Activated CD4-positive, alpha-beta T cell treated with anti-CD3 and anti-CD28 coated beads for 36 hours (primary cell): ENCODE measurements around the gene APOM. TPM values are rescaled to one million over a fixed set of nuclear protein-coding genes. Genes with fewer than 3 reads are reported as not detected.

ENCODE experiments used
- ATAC-seq: fragments of 200-7000 bp; cut with Tn5 transposase; one replicate; pipeline ENCODE4 v1.10.0; 2021; ENCODE audit warnings: mild to moderate bottlenecking, moderate library complexity
- CTCF ChIA-PET: fragments of 350-600 bp; sonication (Branson Sonifier 250); formaldehyde crosslinking; loops from one replicate; lab custom pipeline; 2021; ENCODE audit warnings: antibody characterized with exemption; lab: Charles Lee
- POLR2A ChIA-PET: fragments of 350-600 bp; sonication (Branson Sonifier 250); formaldehyde crosslinking; loops from one replicate; lab custom pipeline; 2021; ENCODE audit warnings: antibody characterized with exemption, inconsistent platforms; lab: Charles Lee
- DNase-seq: peaks from one replicate; pipeline ENCODE4 v3.0.0-alpha.2; 2020
- H3K27ac Mint-ChIP-seq: one replicate; pipeline ENCODE4 v1.8.0; 2021; ENCODE audit warnings: mixed read lengths
- H3K27me3 Mint-ChIP-seq: one replicate; pipeline ENCODE4 v1.8.0; 2021; ENCODE audit warnings: mixed read lengths
- H3K36me3 Mint-ChIP-seq: one replicate; pipeline ENCODE4 v1.8.0; 2021; ENCODE audit warnings: low read depth, mixed read lengths
- H3K4me1 Mint-ChIP-seq: one replicate; pipeline ENCODE4 v1.8.0; 2021; ENCODE audit warnings: mixed read lengths
- H3K4me3 Mint-ChIP-seq: one replicate; pipeline ENCODE4 v1.8.0; 2021; ENCODE audit warnings: mild to moderate bottlenecking, moderate library complexity, mixed read lengths
- H3K9me3 Mint-ChIP-seq: one replicate; pipeline ENCODE4 v1.8.0; 2021; ENCODE audit warnings: low read depth, mixed read lengths
- intact Hi-C, 2 experiments: fragments of 100-400 bp; cut with DNase I in 1 of 2; cut with micrococcal nuclease in 1 of 2; formaldehyde crosslinking; loops; one replicate each; pipeline versions ENCODE4 v1.14.2 to v1.15.1; 2022 to 2024; cut with DNase I, micrococcal nuclease
- total RNA-seq, 2 experiments: library from RNA; stranded (reverse); gene quantifications; one replicate each; pipeline ENCODE4 v1.2.3, GENCODE V29; 2021

APOM gene
- total RNA-seq, 2 experiments from 2014 or later = 3.4 to 4.0 TPM

DNA sequence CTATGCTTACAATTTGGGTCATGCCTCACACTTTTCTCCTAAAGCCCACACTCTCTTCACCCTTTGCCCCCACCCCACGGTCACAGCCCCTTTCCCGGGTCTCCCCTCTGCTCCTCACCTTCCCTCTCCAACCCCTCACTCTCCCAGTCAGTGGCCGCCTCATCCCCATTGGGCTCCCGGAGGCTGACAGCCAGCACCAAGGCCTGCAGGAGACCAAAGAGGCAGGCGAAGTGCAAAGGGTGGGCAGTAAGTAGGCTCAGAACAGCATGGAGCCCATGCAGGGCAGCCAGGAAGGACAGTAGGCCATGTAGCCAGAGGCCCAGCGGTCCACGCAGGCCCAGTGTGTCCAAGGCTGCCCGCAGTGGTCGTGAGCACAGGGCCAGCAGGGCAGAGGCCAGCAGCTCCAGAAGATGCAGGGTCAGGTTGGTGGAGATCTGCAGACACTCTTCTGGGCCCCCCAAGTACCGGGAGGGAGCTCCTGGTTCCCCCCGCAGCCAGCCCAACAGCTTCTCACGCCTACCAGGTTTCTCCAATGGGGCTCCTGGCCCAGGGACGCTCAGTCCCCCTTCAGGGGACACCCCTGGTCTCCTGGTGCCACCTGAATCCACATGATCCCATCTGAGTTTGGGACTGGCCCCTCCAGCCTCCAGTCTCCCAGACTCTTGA is 3.4 kb downstream of the APOM start:
- no peak for ATAC-seq
- no peaks in the 10 kb centered on the region for H3K9me3 Mint-ChIP-seq
- no peaks in the 10 kb centered on the region for H3K27me3 Mint-ChIP-seq
- H3K4me3 Mint-ChIP-seq = peak overlapping the region; percentile 88
- ChIA-PET CTCF (interaction anchor here (0.6 kb wide), 1 partner anchor 137 kb away, joined by 3 read pairs; the partner anchor contains the start of gene VARS1), POLR2A (no interaction called here)
- no peak for DNase-seq
- H3K27ac Mint-ChIP-seq = peak overlapping the region; percentile 93
- intact Hi-C loops = no loop called here
- H3K36me3 Mint-ChIP-seq = peaks cover 36% of the 10 kb centered on the region
- peaks cover 61% of the 10 kb centered on the region for H3K4me1 Mint-ChIP-seq

DNA sequence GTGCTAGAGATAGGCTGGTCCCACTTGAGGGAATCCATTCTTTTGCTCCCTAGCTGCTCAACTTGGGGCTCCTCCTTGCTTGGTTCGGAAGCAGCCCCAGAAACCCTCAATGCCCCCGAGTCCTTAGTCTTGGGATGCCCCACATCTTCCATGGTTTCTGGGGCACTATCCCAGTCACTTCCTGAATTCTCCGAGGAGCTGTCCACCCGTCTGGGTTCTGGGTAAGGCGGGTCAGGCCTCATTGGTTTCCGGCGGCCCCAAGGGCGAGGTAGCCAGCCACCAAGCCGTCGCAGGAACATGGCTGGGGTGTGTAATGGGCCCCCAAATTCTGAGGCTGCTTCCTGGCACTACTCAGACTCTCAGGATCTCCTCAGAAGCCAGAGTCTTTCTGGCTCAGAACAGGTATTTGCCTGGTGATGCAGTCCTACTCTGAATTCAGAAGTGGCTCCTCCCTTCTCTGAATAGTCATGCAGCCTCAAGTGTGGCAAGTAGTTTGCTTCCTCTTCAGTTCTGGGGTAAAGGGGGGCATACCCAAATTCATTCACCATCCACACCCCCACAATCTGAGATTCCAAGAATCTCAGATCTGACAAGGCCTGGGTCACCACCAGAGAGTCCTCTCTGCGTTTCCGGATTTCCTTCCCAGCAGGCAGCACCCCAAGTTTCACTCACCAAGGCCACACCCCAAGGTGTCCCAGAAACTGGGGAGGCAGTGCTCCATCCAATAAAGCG is 4.1 kb downstream of the APOM start:
- ChIA-PET POLR2A (interaction anchor here (2.3 kb wide), 1 partner anchor 7 kb away, joined by 12 read pairs; the partner anchor contains the start of gene BAG6), CTCF (interaction anchor here (0.6 to 2.6 kb wide), 4 partner anchors 9 to 171 kb away, joined by 3 to 16 read pairs (median 4); partner anchors contain the start of genes BAG6 and VARS1)
- Mint-ChIP-seq H3K4me3 (peak overlapping the region; percentile 88), H3K4me1 (peaks cover 67% of the 10 kb centered on the region), H3K9me3 (no peaks in the 10 kb centered on the region), H3K27me3 (no peaks in the 10 kb centered on the region), H3K27ac (peak overlapping the region; percentile 93), H3K36me3 (peaks cover 43% of the 10 kb centered on the region)
- ATAC-seq = peak; percentile 61
- DNase-seq = peak; percentile 65
- intact Hi-C loops = loop anchor here (1.0 to 10.0 kb wide), 5 partner anchors 8 to 1545 kb away; partner anchors contain the start of genes BAG6 (in 2 of the 2), HSD17B8 (in 1 of the 2), MICA (in 1 of the 2) and MRPS18B (in 1 of the 2)

DNA sequence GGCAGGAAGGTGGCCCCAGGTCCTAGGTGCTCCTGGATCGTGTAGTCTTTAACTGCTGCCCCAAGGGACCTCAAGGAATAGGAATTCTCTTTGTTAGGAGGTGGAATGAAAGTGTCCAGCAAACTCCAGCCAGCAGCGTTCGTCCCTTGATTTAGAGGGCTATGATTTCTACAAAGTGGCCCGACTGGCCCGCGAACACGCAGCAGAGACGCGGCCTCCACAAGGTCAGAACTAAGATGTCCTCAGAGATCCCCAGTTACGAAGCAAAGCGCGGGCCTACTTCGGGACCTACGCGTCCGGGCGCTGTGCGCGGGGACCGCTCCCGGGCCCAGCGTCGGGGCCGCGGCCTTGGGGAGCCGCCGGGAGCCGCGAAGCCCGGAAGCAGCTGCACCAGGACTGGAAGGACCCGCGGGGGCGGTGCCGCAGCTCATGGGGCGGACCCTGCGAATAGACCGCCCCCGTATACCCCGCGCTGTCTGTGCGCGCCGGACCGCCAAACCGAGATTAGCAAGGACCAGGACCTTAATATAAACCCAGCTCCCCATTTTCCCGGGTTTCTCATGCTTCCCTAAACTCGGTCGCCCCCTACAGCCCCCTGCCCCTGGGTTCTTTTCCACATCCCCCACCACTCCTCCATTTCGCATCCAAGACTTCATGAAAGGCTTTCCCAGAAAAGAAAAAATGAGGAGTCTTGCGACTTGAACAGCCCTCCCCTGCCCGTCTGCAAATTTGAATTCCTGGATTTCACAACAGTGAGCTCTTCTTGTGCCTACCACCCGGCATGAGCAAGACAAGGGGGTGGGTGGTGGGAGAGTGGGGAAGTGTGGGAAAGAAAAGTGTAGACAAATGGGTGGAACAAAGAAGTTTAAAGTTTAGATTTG is 4.9 kb downstream of the APOM start, which contains the start of gene C6orf47:
Gene C6orf47, minus strand, starts transcription at position 398 of the 881 bp plus-strand sequence. CDS start 831 bp downstream, outside the sequence.
- Mint-ChIP-seq H3K4me3 (peak within 1 kb of the TSS; percentile 88), H3K27me3 (no peaks in the 10 kb centered on the region), H3K9me3 (no peaks in the 10 kb centered on the region), H3K27ac (peak within 1 kb of the TSS; percentile 93), H3K36me3 (peaks cover 44% of the 10 kb centered on the region), H3K4me1 (peaks cover 64% of the 10 kb centered on the region)
- POLR2A ChIA-PET = interaction anchor here (0.9 to 2.3 kb wide), 2 partner anchors 8 to 119 kb away, joined by 3 to 12 read pairs; partner anchors contain the start of genes BAG6 and DDX39B
- CTCF ChIA-PET = interaction anchor here (0.6 to 2.6 kb wide), 11 partner anchors 10 to 170 kb away, joined by 3 to 16 read pairs (median 4); partner anchors contain the start of genes ATP6V1G2, BAG6 and MICB
- DNase-seq (peak; percentile 86), ATAC-seq (peak; percentile 48)
- intact Hi-C loops = loop anchor here (1.0 to 10.0 kb wide), 5 partner anchors 8 to 1544 kb away; partner anchors contain the start of genes BAG6 (in 2 of the 2), HSD17B8 (in 1 of the 2), MICA (in 1 of the 2) and MRPS18B (in 1 of the 2)

DNA sequence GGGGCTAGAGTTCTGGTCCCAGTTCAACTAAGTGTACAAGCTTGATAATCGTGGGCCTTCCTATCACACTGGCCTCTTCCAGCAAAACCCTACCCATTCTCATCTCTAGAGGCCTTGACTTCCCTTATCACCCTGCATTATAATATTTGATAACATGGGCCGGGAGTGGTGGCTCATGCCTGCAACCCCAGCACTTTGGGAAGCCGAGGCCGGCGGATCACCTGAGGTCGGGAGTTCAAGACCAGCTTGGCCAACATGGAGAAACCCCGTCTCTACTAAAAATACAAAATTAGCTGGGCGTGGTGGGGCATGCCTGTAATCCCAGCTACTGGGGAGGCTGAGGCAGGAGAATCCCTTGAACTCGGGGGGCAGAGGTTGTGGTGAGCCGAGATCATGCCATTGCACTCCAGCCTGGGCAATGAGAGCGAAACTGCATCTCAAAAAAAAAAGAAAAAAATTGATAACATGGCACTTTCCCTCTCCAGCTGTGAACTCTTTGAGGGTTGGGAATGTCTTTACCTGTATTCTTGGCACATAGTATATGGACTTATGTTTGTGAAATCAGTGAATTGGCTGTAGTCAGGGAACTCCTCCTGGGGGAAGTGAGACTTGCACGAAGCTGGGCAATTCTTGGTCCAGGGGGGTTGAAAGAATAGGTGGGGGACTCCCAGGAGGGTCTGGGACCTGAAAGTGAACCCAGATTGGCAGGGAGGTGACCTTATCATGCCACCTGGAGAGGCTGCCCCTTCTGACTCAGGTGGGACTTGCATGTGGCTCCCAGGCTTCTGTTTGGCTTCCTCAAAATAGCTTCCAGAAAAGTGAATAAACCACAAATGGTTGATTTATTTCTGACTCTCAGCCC is 5.8 kb downstream of the APOM start:
- peaks cover 52% of the 10 kb centered on the region for H3K36me3 Mint-ChIP-seq
- no peaks in the 10 kb centered on the region for H3K9me3 Mint-ChIP-seq
- ATAC-seq (no peak), DNase-seq (no peak)
- H3K27me3 Mint-ChIP-seq = no peaks in the 10 kb centered on the region
- H3K27ac Mint-ChIP-seq = peak overlapping the region; percentile 83
- POLR2A ChIA-PET = interaction anchor here (0.6 to 2.3 kb wide), 4 partner anchors 9 to 517 kb away, joined by 3 to 12 read pairs (median 3); partner anchors contain the start of genes BAG6 and DDX39B
- H3K4me1 Mint-ChIP-seq = peaks cover 70% of the 10 kb centered on the region
- intact Hi-C loops = loop anchor here (2.0 to 10.0 kb wide), 4 partner anchors 41 to 1543 kb away; partner anchors contain the start of genes HSD17B8 (in 1 of the 2), MICA (in 1 of the 2), MRPS18B (in 1 of the 2) and PPP1R10 (in 1 of the 2)
- CTCF ChIA-PET = interaction anchor here (0.6 to 2.6 kb wide), 11 partner anchors 11 to 1395 kb away, joined by 3 to 16 read pairs (median 4); partner anchors contain the start of genes ATP6V1G2, BAG6 and MICB
- H3K4me3 Mint-ChIP-seq = peak overlapping the region; percentile 88

DNA sequence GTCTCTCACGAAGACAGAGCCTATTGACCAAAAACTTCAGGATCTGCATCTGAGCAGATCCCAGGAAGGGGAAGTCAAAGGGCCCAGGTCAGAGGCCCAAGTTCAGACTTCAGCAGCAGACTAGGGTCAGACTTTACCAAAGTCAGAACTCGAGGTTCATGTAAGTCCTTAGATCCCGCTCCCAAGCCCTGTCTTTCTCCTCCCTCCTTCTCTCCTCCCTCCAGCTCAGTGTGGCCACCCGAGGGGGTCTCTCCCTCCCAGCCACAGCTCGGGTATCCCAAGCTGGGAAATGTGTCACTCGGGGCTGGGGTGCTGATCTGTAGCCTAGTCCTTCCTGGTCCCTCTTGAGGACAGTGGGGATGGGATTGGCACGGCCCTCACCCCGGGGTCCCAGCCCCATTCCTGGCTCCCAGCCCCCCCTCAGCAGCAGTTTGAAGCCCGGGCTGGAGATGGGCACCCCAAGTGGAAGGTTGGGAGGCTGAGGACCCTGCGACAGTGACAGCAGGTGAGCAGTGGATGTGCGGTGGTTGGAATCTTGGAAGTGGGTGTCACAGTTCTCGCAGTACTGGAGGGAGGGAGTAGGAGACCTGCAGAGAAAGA is 6.5 kb downstream of the APOM start:
- peaks cover 75% of the 10 kb centered on the region for H3K4me1 Mint-ChIP-seq
- DNase-seq = no peak

DNA sequence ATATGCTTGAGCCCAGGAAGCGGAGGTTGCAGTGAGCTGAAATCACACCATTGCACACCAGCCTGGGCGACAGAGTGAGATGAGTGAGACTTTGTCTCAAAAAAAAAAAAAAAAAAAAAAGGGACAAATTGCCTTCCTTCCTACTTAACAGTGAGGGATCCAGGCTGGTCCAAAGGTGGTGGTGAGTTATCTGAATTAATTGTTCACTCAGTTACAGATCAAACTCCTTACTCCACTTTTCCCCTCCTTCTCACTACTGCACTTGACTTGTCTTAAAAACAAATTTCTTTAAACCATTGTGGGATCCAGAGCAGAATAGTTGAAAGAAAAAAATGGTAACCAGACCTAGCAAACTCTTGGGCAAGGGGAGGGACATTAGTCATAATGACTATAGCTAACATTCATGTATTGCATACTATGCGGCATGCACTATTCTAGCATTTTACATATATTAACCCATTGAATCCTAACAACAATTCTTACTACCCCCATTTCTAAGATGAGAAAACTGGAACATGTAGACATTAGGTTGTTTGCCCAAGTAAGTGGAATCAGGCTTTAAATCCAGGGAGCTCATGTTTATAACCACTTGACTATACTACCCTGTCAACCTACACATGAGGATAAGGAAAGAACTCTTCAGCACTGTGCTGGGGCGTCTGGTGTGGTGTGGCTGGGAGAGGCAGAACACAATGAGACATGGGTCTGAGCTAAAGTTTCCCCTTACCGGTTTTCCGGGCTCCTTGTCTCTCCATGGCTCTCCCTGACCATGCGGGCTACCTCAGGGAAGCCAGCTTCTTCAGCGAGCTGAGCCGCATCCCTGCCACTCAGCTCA is 7.6 kb downstream of the APOM start:
- CTCF ChIA-PET = interaction anchor here (1.5 to 2.6 kb wide), 2 partner anchors 10 to 65 kb away, joined by 5 to 39 read pairs; partner anchors contain the start of genes APOM and BAG6
- intact Hi-C loops = loop anchor here (5.0 to 10.0 kb wide), 3 partner anchors 261 to 1541 kb away; partner anchors contain the start of genes HSD17B8 (in 1 of the 2), MICA (in 1 of the 2), MRPS18B (in 1 of the 2) and PPP1R10 (in 1 of the 2)
- Mint-ChIP-seq H3K36me3 (peaks cover 67% of the 10 kb centered on the region), H3K4me3 (peak overlapping the region; percentile 99), H3K27ac (peak overlapping the region; percentile 99), H3K27me3 (no peaks in the 10 kb centered on the region), H3K4me1 (peaks cover 76% of the 10 kb centered on the region), H3K9me3 (no peaks in the 10 kb centered on the region)
- DNase-seq (no peak), ATAC-seq (no peak)
- POLR2A ChIA-PET = interaction anchor here (0.8 to 3.5 kb wide), 13 partner anchors 10 to 532 kb away, joined by 3 to 72 read pairs (median 4); partner anchors contain the start of genes ABHD16A, APOM, ATP6V1G2 and BAG6

More for the DNA sequence above, 6.5 kb downstream of the APOM start:
- POLR2A ChIA-PET = interaction anchor here (0.6 to 2.3 kb wide), 4 partner anchors 10 to 517 kb away, joined by 3 to 12 read pairs (median 3); partner anchors contain the start of gene BAG6
- Mint-ChIP-seq H3K9me3 (no peaks in the 10 kb centered on the region), H3K27me3 (no peaks in the 10 kb centered on the region), H3K4me3 (peak overlapping the region; percentile 31), H3K27ac (peak overlapping the region; percentile 53), H3K36me3 (peaks cover 59% of the 10 kb centered on the region)
- no peak for ATAC-seq
- CTCF ChIA-PET = interaction anchor here (0.6 to 2.6 kb wide), 5 partner anchors 12 to 1395 kb away, joined by 3 to 16 read pairs (median 3); partner anchors contain the start of gene BAG6
- intact Hi-C loops = loop anchor here (5.0 to 10.0 kb wide), 3 partner anchors 260 to 1543 kb away; partner anchors contain the start of genes HSD17B8 (in 1 of the 2), MICA (in 1 of the 2), MRPS18B (in 1 of the 2) and PPP1R10 (in 1 of the 2)

DNA sequence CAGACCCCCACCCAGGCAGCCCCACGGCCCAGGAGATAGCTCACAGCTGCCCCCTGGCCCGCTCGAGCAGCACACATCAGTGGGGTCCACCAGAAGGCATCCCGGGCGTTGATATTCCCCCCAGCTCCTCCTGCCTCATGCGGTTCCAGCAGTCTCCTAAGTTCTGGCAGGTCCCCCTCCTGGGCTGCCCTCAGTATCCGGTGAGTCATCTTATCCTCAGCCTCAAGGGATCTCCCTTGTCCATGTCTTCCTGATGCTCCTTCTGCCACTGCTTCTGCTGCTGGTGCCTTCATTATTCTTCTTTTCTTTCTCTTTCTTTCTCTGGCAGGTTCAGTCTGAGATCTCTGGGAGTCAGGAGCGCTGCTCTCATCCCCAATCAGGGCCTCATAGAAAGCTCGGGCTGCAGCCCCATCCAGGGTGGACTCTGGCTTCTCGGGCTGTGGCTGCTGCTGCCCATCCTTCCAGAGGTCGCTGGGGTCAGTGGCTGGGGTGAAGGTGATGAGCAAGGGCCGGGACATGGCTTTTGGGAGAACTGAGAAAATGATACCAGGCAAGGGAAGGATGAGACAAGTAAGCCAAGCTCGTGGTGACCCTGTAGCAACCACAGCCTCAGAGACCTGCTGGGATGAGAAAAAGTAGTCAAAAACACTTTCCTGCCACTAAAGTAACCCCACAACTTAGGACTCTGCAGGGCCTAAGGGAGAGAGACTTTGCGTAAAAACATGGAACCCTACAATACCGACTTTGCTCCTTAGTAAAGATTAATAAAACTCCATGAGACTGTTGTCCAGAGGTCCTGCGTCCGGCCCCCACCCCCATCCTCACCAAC is 8.5 kb downstream of the APOM start:
- H3K27me3 Mint-ChIP-seq = no peaks in the 10 kb centered on the region
- peak overlapping the region; percentile 99 for H3K27ac Mint-ChIP-seq
- no peaks in the 10 kb centered on the region for H3K9me3 Mint-ChIP-seq
- H3K36me3 Mint-ChIP-seq = peaks cover 74% of the 10 kb centered on the region
- peak; percentile 30 for DNase-seq
- no peak for ATAC-seq
- H3K4me1 Mint-ChIP-seq = peaks cover 76% of the 10 kb centered on the region
- H3K4me3 Mint-ChIP-seq = peak overlapping the region; percentile 99
- ChIA-PET POLR2A (interaction anchor here (0.6 to 3.5 kb wide), 25 partner anchors 11 to 1049 kb away, joined by 3 to 72 read pairs (median 4); partner anchors contain the start of genes ABHD16A, APOM, ATP6V1G2 and BAG6), CTCF (interaction anchor here (0.7 to 2.6 kb wide), 4 partner anchors 10 to 163 kb away, joined by 3 to 39 read pairs (median 4); partner anchors contain the start of genes APOM, BAG6 and HSPA1B)
- intact Hi-C loops = loop anchor here (2.0 to 10.0 kb wide), 5 partner anchors 39 to 1541 kb away; partner anchors contain the start of genes ABHD16A (in 1 of the 2), HSD17B8 (in 1 of the 2), MICA (in 1 of the 2) and MRPS18B (in 1 of the 2)
